Peyer's patch (tissue), 4 donors: ENCODE results near the gene TNFRSF18.

Experiments
- POLR2A ChIP-seq, 2 donors: fragments of 450-650 bp; IDR thresholded peaks; one replicate each; pipeline ENCODE4 v1.5.1; 2017; ENCODE audit warnings: antibody characterized with exemption in 2 of 2, mild to moderate bottlenecking in 2 of 2, moderate library complexity in 2 of 2
- TF ChIP-seq, protein P1 (sequence below), 6 experiments: fragments of 450-650 bp in 4 of 6; fragments of 200-600 bp in 2 of 6; sonication (generic) in 1 of 6; IDR thresholded peaks; one replicate each; pipeline ENCODE4 v1.5.1; 2017 to 2019; ENCODE audit warnings: antibody characterized with exemption in 6 of 6, mild to moderate bottlenecking in 3 of 6, moderate library complexity in 1 of 6

DNA sequence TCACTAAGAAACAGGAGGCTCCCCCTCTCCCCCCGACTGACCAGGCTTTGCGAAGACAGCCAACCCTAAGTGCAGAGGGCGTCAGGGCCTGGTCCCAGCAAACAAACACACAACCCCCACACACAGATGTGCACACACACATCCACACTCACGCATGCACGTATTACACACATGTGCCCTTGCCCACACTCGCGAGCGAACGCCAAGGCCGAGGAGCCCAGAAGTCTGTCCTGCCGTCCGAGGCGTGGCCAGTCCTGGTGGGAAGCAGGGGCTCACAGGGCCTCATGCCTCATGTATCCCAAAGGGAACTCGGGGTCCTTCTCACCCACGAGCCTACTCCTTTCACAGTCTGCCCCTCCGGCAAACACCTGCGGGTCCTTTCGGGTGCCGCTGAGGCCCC lies 23.4 kb upstream of the TNFRSF18 start:
- TF ChIP-seq, protein P1, sequence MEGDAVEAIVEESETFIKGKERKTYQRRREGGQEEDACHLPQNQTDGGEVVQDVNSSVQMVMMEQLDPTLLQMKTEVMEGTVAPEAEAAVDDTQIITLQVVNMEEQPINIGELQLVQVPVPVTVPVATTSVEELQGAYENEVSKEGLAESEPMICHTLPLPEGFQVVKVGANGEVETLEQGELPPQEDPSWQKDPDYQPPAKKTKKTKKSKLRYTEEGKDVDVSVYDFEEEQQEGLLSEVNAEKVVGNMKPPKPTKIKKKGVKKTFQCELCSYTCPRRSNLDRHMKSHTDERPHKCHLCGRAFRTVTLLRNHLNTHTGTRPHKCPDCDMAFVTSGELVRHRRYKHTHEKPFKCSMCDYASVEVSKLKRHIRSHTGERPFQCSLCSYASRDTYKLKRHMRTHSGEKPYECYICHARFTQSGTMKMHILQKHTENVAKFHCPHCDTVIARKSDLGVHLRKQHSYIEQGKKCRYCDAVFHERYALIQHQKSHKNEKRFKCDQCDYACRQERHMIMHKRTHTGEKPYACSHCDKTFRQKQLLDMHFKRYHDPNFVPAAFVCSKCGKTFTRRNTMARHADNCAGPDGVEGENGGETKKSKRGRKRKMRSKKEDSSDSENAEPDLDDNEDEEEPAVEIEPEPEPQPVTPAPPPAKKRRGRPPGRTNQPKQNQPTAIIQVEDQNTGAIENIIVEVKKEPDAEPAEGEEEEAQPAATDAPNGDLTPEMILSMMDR (IDR thresholded peaks at IDR 0.05) = no peak
- no peak for TF ChIP-seq POLR2A (IDR thresholded peaks at IDR 0.05)
